HAP-1 (cell line): Measurements from ENCODE around the gene DPCD.

ENCODE experiments used
- DNase-seq, 2 experiments: peaks; one replicate each; pipeline ENCODE4 v3.0.0-alpha.2; 2016 to 2020; ENCODE audit warnings: low spot score in 2 of 2
- H3K27me3 ChIP-seq: fragments of 250-450 bp; sonication (Bioruptor Pico); 2 replicates; pipeline ENCODE4 v1.5.1; 2020; ENCODE audit warnings: low read depth, mild to moderate bottlenecking, moderate library complexity
- H3K36me3 ChIP-seq: fragments of 250-450 bp; sonication (Bioruptor Pico); replicated peaks from 2 replicates; pipeline ENCODE4 v1.5.1; 2020; ENCODE audit warnings: mild to moderate bottlenecking
- H3K4me1 ChIP-seq: fragments of 250-450 bp; sonication (Bioruptor Pico); 2 replicates; pipeline ENCODE4 v1.5.1; 2020; ENCODE audit warnings: mild to moderate bottlenecking
- H3K4me3 ChIP-seq: fragments of 250-450 bp; sonication (Bioruptor Pico); 2 replicates; pipeline ENCODE4 v1.5.1; 2020; ENCODE audit warnings: mild to moderate bottlenecking, moderate library complexity
- H3K9me3 ChIP-seq: fragments of 250-450 bp; sonication (Bioruptor Pico); 2 replicates; pipeline ENCODE4 v1.5.1; 2020; ENCODE audit warnings: mild to moderate bottlenecking, moderate library complexity
- in situ Hi-C: fragments of 300-500 bp; cut with MboI; formaldehyde crosslinking; loops from 3 replicates; pipeline ENCODE4 v1.14.3; 2020; ENCODE audit warnings: low sequenced_read_pairs, inconsistent platforms, mixed read lengths

The DPCD gene

GRCh38 chr10:101612086-101612485 is 24.0 kb downstream of the DPCD start:
- Histone ChIP-seq H3K27me3 (no peaks in the 10 kb centered on the region), H3K36me3 (peaks cover 12% of the 10 kb centered on the region)
- in situ Hi-C loops, result loop anchor here (25.0 kb wide), 1 partner anchor 400 kb away; no protein-coding TSS in a partner anchor

DNA sequence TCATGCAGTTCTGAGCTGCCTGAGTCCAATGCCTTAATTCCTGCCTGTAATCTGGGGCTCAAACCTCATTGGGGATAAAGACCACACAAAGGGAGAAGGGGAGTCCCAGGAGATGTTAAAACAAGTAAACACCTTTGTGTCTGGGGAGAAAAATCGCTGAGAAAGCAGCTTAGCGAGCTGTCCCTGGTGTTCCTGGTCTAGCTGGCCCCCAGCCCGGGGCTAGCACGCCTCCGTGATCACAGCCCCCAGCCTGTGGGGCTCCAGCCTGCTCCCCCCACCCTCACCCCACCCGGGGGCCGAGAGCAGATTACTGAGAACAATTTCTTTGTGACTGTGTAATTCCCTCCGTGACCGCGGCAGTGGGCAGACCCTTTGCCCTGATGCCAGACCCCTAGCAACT is 24.8 kb downstream of the DPCD start:
- DNase-seq, result no peak
- Histone ChIP-seq H3K4me1 (no peaks in the 10 kb centered on the region), H3K9me3 (no peaks in the 10 kb centered on the region), H3K27me3 (no peaks in the 10 kb centered on the region), H3K4me3 (no peak overlapping the region), H3K36me3 (peaks cover 12% of the 10 kb centered on the region)
- in situ Hi-C loops, result loop anchor here (25.0 kb wide), 1 partner anchor 399 kb away; no protein-coding TSS in a partner anchor

More at GRCh38 chr10:101612086-101612485, 24.0 kb downstream of the DPCD start:
- no peaks in the 10 kb centered on the region for H3K4me1 ChIP-seq
- DNase-seq, result no peak
- no peak overlapping the region for H3K4me3 ChIP-seq
- H3K9me3 ChIP-seq, result no peaks in the 10 kb centered on the region

DNA sequence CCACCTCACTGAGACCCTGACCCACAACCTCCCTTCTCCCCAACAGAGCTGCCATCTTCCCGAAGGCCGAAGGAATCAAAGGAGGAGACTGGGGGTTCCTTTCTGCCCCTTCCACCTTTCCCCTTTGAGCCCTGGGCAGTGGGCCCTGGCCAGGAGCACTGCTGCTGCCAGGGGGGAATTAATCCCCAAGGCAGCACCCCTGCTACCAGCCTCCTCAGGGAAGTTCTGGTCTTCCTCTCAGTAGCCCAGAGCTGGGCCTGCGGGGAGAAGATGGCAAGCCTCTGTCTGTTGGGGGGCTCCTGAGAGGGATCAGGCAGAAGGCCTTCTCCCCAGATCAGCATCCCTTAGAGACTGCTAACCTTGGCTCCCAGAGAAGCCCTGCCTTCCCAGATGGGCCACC is 25.5 kb downstream of the DPCD start:
- in situ Hi-C loops, result loop anchor here (25.0 kb wide), 1 partner anchor 399 kb away; no protein-coding TSS in a partner anchor
- Histone ChIP-seq H3K9me3 (no peaks in the 10 kb centered on the region), H3K36me3 (peaks cover 12% of the 10 kb centered on the region; the same call in 1 of the 2 replicates)

DNA sequence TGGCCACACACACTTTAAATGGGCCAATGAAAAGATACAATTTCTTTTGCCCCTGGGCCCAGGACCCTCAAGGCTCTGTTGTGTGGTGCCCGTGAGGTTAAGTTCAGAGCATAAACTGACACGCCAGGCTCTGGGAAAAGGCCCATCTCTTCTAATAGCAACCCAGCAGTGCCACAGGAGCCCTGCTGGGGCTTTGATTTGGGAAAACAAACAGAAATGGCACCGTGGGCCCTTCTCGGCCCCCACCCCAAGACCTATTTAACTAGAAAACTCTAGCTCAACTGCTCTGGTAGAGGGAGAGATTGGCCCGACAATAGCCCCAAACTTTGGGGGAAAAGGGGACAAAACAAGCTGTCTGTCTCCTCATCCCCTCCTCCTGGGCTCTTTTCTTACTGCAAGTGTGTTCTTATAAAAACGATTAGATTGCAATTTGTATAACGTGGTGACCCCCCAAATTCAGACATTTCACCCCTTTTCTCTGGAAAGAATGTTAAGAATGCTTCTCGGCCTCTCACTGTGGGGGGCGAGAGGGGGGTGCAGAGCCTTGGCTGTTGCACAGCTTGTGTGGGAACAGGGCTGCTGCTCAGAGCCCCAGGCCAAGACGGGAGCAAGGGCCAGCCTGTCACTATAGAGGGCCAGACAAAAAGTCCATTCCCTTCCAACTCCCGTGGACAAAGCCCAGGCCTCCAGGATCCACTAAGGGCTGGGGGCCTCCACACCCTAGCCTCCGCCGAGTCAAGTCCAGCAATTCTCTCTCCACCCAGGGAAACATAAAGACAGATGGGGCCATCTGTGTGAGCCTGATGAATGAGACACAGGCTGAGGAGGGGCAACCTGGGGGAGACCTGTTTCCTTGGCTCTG is 26.8 kb downstream of the DPCD start:
- Histone ChIP-seq H3K36me3 (peaks cover 7% of the 10 kb centered on the region; the same call in 1 of the 2 replicates), H3K4me3 (no peak overlapping the region), H3K4me1 (no peaks in the 10 kb centered on the region), H3K27me3 (no peaks in the 10 kb centered on the region), H3K9me3 (no peaks in the 10 kb centered on the region)
- in situ Hi-C loops, result loop anchor here (25.0 kb wide), 1 partner anchor 397 kb away; no protein-coding TSS in a partner anchor
- DNase-seq, result no peak

More for the DNA sequence above, 25.5 kb downstream of the DPCD start:
- DNase-seq, result no peak
- H3K4me3 ChIP-seq, result no peak overlapping the region
- no peaks in the 10 kb centered on the region for H3K4me1 ChIP-seq
- H3K27me3 ChIP-seq, result no peaks in the 10 kb centered on the region

GRCh38 chr10:101615525-101616116 is 27.5 kb downstream of the DPCD start:
- peaks cover 6% of the 10 kb centered on the region; the same call in 1 of the 2 replicates for H3K36me3 ChIP-seq

GRCh38 chr10:101616415-101617101 is 28.4 kb downstream of the DPCD start:
- no peak overlapping the region for H3K4me3 ChIP-seq
- H3K4me1 ChIP-seq, result no peaks in the 10 kb centered on the region
- no peaks in the 10 kb centered on the region for H3K9me3 ChIP-seq
- DNase-seq, result no peak
- H3K27me3 ChIP-seq, result no peaks in the 10 kb centered on the region
- H3K36me3 ChIP-seq, result peaks cover 4% of the 10 kb centered on the region; the same call in 1 of the 2 replicates
- in situ Hi-C loops, result loop anchor here (25.0 kb wide), 1 partner anchor 396 kb away; no protein-coding TSS in a partner anchor

More at GRCh38 chr10:101615525-101616116, 27.5 kb downstream of the DPCD start:
- H3K27me3 ChIP-seq, result no peaks in the 10 kb centered on the region
- no peak overlapping the region for H3K4me3 ChIP-seq
- H3K9me3 ChIP-seq, result no peaks in the 10 kb centered on the region
- in situ Hi-C loops, result loop anchor here (25.0 kb wide), 1 partner anchor 397 kb away; no protein-coding TSS in a partner anchor
- no peaks in the 10 kb centered on the region for H3K4me1 ChIP-seq
- DNase-seq, result no peak

GRCh38 chr10:101617102-101617823 is 29.1 kb downstream of the DPCD start:
- no peak for DNase-seq
- in situ Hi-C loops, result loop anchor here (25.0 kb wide), 1 partner anchor 395 kb away; no protein-coding TSS in a partner anchor

DNA sequence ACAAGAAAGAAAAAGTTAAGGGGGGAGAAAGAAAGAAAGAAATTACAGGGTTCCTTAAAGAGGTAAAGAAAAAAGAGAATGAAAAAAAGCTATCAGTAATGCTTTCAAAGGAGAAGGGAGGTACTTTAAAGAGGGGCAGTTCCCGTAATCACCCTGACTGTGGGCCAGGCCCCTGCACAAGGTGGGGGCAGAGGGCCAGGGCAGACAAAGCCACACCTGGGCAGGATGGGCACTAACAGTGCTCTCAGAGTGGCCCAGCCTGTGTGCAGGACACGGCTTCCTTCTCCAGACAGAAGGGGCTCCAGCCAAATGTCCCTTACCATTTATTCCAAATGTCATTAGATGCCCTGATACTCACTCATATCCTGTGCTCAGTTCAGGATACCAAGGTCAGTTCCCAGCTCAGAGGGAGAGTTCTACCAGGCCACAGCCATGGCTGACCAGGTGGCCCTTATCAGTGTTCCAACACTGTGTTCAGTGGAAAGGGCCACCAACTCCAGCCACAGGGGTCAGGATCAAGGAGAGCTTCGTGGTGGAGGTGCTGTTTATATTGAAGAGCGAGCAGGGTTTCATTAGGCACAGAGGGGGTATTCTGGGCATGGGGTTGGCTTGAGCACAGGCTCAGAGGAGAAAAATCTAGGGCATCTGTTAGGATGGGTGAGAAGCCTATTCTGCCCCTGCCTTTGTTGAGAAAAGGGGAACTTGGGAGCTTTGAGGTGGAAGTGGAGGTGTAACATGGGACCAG is 29.9 kb downstream of the DPCD start:
- no peak for DNase-seq
- no peak overlapping the region for H3K4me3 ChIP-seq
- no peaks in the 10 kb centered on the region for H3K4me1 ChIP-seq
- H3K27me3 ChIP-seq, result no peaks in the 10 kb centered on the region
- no peaks in the 10 kb centered on the region for H3K36me3 ChIP-seq
- no peaks in the 10 kb centered on the region for H3K9me3 ChIP-seq
- in situ Hi-C loops, result loop anchor here (25.0 kb wide), 1 partner anchor 394 kb away; no protein-coding TSS in a partner anchor

More at GRCh38 chr10:101617102-101617823, 29.1 kb downstream of the DPCD start:
- H3K4me3 ChIP-seq, result no peak overlapping the region
- no peaks in the 10 kb centered on the region for H3K27me3 ChIP-seq
- H3K4me1 ChIP-seq, result no peaks in the 10 kb centered on the region
- H3K9me3 ChIP-seq, result no peaks in the 10 kb centered on the region
- no peaks in the 10 kb centered on the region for H3K36me3 ChIP-seq

GRCh38 chr10:101618871-101619270 is 30.8 kb downstream of the DPCD start:
- no peaks in the 10 kb centered on the region for H3K27me3 ChIP-seq
- no peaks in the 10 kb centered on the region for H3K9me3 ChIP-seq
- H3K4me1 ChIP-seq, result no peaks in the 10 kb centered on the region
- in situ Hi-C loops, result loop anchor here (25.0 kb wide), 1 partner anchor 393 kb away; no protein-coding TSS in a partner anchor
- no peak for DNase-seq
- 0 out of 2 replicates have a peak, but pooled peaks cover 3% of the 10 kb centered on the region for H3K36me3 ChIP-seq
- H3K4me3 ChIP-seq, result no peak overlapping the region

DNA sequence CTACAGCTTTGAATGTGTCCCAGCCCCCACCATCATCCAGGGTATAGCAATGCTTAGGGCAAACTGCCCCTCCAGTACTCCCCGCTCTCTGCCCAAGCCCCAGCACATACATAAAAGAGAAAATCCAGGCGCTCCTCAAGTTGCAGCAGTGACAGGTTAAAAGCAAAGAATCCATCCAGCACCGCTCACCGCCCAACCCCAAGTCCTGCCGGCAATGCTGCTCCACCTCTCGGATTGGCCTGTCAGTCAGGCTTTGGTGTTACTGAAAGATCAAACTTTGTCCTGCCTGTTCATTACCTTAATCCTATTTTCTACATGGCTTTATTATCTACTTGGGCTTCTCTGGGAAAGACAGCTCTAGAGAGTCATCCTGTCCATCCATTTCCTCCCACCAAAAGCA is 31.9 kb downstream of the DPCD start:
- H3K9me3 ChIP-seq, result no peaks in the 10 kb centered on the region
- H3K4me3 ChIP-seq, result no peak overlapping the region
- no peaks in the 10 kb centered on the region for H3K4me1 ChIP-seq
- no peaks in the 10 kb centered on the region for H3K27me3 ChIP-seq
- DNase-seq, result no peak
- 0 out of 2 replicates have a peak, but pooled peaks cover 3% of the 10 kb centered on the region for H3K36me3 ChIP-seq
- in situ Hi-C loops, result loop anchor here (25.0 kb wide), 1 partner anchor 392 kb away; no protein-coding TSS in a partner anchor

- H3K36me3 ChIP-seq, result 0 out of 2 replicates have a peak, but pooled peaks cover 3% of the 10 kb centered on the region
- no peak overlapping the region for H3K4me3 ChIP-seq
- in situ Hi-C loops, result loop anchor here (25.0 kb wide), 1 partner anchor 389 kb away; no protein-coding TSS in a partner anchor
- no peaks in the 10 kb centered on the region for H3K9me3 ChIP-seq
- DNase-seq, result no peak
- H3K4me1 ChIP-seq, result no peaks in the 10 kb centered on the region
- no peaks in the 10 kb centered on the region for H3K27me3 ChIP-seq
These were observed 35.4 kb downstream of the DPCD start for GRCh38 chr10:101623528-101623927.

DNA sequence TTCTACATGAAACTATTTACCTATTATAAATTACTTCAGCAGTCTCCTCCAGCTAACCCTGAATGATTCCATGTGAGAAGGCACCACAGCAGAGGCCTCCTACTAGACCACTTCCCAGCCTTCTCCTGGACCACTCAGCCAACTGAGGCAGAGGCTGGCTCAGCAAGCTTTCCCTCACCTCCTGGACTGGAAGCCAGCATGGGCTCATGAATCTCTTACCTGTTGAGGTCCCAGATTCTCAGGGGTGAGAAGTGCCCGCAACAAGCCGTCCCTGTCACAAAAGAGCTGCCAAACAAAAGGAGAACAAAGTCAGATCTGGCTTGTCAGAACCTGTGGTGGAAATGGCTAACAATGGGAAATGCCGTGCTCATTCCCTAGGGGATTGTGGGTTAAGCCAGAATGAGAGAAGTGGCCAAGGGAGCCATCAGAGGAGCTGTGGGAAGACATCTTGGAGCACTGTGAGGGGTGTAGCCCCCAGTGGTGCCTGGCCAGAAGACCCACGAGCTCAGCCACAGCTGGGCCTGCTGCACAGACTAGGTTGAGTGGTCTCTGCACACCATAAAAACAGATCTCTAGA is 36.5 kb downstream of the DPCD start:
- Histone ChIP-seq H3K4me3 (no peak overlapping the region), H3K27me3 (no peaks in the 10 kb centered on the region), H3K9me3 (no peaks in the 10 kb centered on the region), H3K36me3 (0 out of 2 replicates have a peak, but pooled peaks cover 3% of the 10 kb centered on the region), H3K4me1 (no peaks in the 10 kb centered on the region)
- in situ Hi-C loops, result loop anchor here (25.0 kb wide), 1 partner anchor 388 kb away; no protein-coding TSS in a partner anchor
- peak in 1 of 2 experiments; percentile 53 for DNase-seq
